ENCODE data around the gene ZNF215. TPM values are rescaled to one million over a fixed set of nuclear protein-coding genes. Genes with fewer than 3 reads are reported as not detected.
A peak's percentile ranks its signal among the peaks of the same experiment; 100 is the strongest.
"Not testable (repeated sequence)": the region's sequence is repeated elsewhere in the genome, so short reads cannot be mapped to it uniquely, and the experiment has no call there.

Gene ZNF215
- total RNA-seq (ENCODE audit: unreplicated experiment) = 7.0 TPM
- long read RNA-seq, partial matches to known transcripts = 1 of 3 reads
- long read RNA-seq, other reads (novel, unspliced or antisense) = 2 of 3 reads

GRCh38 chr11:6926208-6927029, at the start of gene ZNF215:
ZNF215 (plus strand) TSS chr11:6926426; CDS start chr11:6932273, 5,847 bp downstream.
- peak; percentile 84 for DNase-seq (ENCODE audit: low spot score)
- no peaks in the 10 kb centered on the region for H3K36me3 Mint-ChIP-seq (ENCODE audit: low read depth, unreplicated experiment)
- H3K27ac Mint-ChIP-seq (ENCODE audit: unreplicated experiment) = peak within 1 kb of the TSS; percentile 88
- H3K9me3 Mint-ChIP-seq (ENCODE audit: unreplicated experiment) = no peaks in the 10 kb centered on the region
- peaks cover 28% of the 10 kb centered on the region for H3K4me1 Mint-ChIP-seq (ENCODE audit: unreplicated experiment)
- no peak for TF ChIP-seq CTCF (IDR thresholded peaks at IDR 0.05; ENCODE audit: unreplicated experiment)
- peaks cover 3% of the 10 kb centered on the region for H3K27me3 Mint-ChIP-seq (ENCODE audit: unreplicated experiment)
- H3K4me3 Mint-ChIP-seq (ENCODE audit: unreplicated experiment) = peak within 1 kb of the TSS; percentile 94

- Mint-ChIP-seq H3K27me3 (ENCODE audit: unreplicated experiment) (no peaks in the 10 kb centered on the region), H3K27ac (ENCODE audit: unreplicated experiment) (no peak overlapping the region), H3K9me3 (ENCODE audit: unreplicated experiment) (no peaks in the 10 kb centered on the region), H3K4me3 (ENCODE audit: unreplicated experiment) (no peak overlapping the region), H3K36me3 (ENCODE audit: low read depth, unreplicated experiment) (no peaks in the 10 kb centered on the region), H3K4me1 (ENCODE audit: unreplicated experiment) (no peaks in the 10 kb centered on the region)
- no peak for DNase-seq (ENCODE audit: low spot score)
- TF ChIP-seq CTCF (IDR thresholded peaks at IDR 0.05; ENCODE audit: unreplicated experiment) = no peak
Measured at GRCh38 chr11:6876914-6877313, 49.3 kb upstream of the ZNF215 start.

- no peak overlapping the region for H3K27ac Mint-ChIP-seq (ENCODE audit: unreplicated experiment)
- no peak overlapping the region for H3K4me3 Mint-ChIP-seq (ENCODE audit: unreplicated experiment)
- no peaks in the 10 kb centered on the region for H3K9me3 Mint-ChIP-seq (ENCODE audit: unreplicated experiment)
Measured at GRCh38 chr11:6882751-6883150, 43.5 kb upstream of the ZNF215 start.

GRCh38 chr11:6887711-6888110, 38.5 kb upstream of the ZNF215 start:
- not testable (repeated sequence) for H3K4me3 Mint-ChIP-seq (ENCODE audit: unreplicated experiment); H3K36me3 Mint-ChIP-seq (ENCODE audit: low read depth, unreplicated experiment); H3K9me3 Mint-ChIP-seq (ENCODE audit: unreplicated experiment); DNase-seq (ENCODE audit: low spot score); H3K27ac Mint-ChIP-seq (ENCODE audit: unreplicated experiment); H3K27me3 Mint-ChIP-seq (ENCODE audit: unreplicated experiment)
- peaks cover 16% of the 10 kb centered on the region for H3K4me1 Mint-ChIP-seq (ENCODE audit: unreplicated experiment)

More at GRCh38 chr11:6882751-6883150, 43.5 kb upstream of the ZNF215 start:
- Mint-ChIP-seq H3K27me3 (ENCODE audit: unreplicated experiment) (no peaks in the 10 kb centered on the region), H3K4me1 (ENCODE audit: unreplicated experiment) (peaks cover 14% of the 10 kb centered on the region), H3K36me3 (ENCODE audit: low read depth, unreplicated experiment) (no peaks in the 10 kb centered on the region)
- no peak for DNase-seq (ENCODE audit: low spot score)
- TF ChIP-seq CTCF (IDR thresholded peaks at IDR 0.05; ENCODE audit: unreplicated experiment) = no peak

GRCh38 chr11:6888830-6889229, 37.4 kb upstream of the ZNF215 start:
- Mint-ChIP-seq H3K9me3 (ENCODE audit: unreplicated experiment) (no peaks in the 10 kb centered on the region), H3K4me3 (ENCODE audit: unreplicated experiment) (no peak overlapping the region), H3K27me3 (ENCODE audit: unreplicated experiment) (no peaks in the 10 kb centered on the region), H3K27ac (ENCODE audit: unreplicated experiment) (no peak overlapping the region), H3K4me1 (ENCODE audit: unreplicated experiment) (peaks cover 15% of the 10 kb centered on the region), H3K36me3 (ENCODE audit: low read depth, unreplicated experiment) (no peaks in the 10 kb centered on the region)
- no peak for DNase-seq (ENCODE audit: low spot score)
- no peak for TF ChIP-seq CTCF (IDR thresholded peaks at IDR 0.05; ENCODE audit: unreplicated experiment)
